OCI-LY3 (cell line): ENCODE data around the gene PYGB.

Experiments
- CTCF ChIP-seq: fragments of 200-600, 300-600 bp; sonication (generic); IDR thresholded peaks from 2 replicates; pipeline ENCODE4 v1.5.1; 2014; ENCODE audit warnings: antibody characterized with exemption, low read length, low read depth
- EZH2phosphoT487 ChIP-seq: fragments of 200-600 bp; shearing (Covaris generic); IDR thresholded peaks from 2 replicates; pipeline ENCODE4 v1.6.1; 2018; ENCODE audit warnings: antibody characterized with exemption, mixed run types, low read depth

- no peak for TF ChIP-seq CTCF
- no peak for TF ChIP-seq EZH2phosphoT487
These were observed 38.0 kb upstream of the PYGB start for GRCh38 chr20:25209911-25210310.
